LNCaP clone FGC (cell line): Measurements from ENCODE around the gene MOSPD3.
"Not testable (repeated sequence)": the region's sequence is repeated elsewhere in the genome, so short reads cannot be mapped to it uniquely, and the experiment has no call there.

ENCODE experiments used
- DNase-seq: peaks from one replicate; pipeline ENCODE4 v3.0.0-alpha.2; 2011; ENCODE audit warnings: low read depth
- H3K4me3 ChIP-seq: 2 replicates; pipeline ENCODE4 v1.5.1; 2011; ENCODE audit warnings: mild to moderate bottlenecking, low read depth, low read length, control low read depth
- TF ChIP-seq, protein P1 (sequence below): IDR thresholded peaks from 2 replicates; pipeline ENCODE4 v1.5.1; 2012; ENCODE audit warnings: mild to moderate bottlenecking; ENCODE audit not compliant: control insufficient read depth, insufficient read depth; ENCODE audit errors: extremely low read depth

MOSPD3 gene

DNA sequence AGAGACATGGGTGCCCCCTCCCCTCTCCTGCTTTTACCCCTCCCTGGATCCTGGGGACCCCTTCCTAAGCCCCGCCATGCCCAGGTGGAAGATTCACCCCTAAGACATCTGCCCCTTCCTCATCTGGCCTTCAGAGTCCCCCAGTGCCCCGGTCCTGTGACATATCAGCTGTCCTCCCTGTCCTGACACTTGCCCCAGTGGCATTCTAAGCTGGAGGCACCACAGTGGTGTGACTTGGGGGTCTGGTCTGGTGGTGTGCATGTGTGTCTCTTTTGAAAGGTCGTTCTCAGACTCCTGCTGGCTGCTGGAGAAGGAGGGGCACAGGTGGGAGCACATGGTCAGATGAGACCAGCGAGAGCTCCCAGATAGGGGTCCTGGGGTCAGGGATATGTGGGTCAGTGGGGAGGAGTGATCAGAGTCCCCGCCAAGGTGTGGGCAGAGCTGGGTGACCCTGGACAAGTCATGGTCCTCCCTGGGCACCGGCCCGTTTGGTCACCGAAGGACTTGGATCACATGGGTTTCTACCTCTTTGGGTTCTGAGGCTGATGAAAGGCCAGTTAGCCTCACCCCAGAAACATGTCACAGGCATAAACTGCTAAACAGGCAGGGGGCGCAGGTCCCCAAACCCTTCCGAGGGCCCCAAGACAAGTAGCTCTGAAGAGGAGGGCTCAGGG is 29.7 kb downstream of the MOSPD3 start:
- TF ChIP-seq, protein P1, sequence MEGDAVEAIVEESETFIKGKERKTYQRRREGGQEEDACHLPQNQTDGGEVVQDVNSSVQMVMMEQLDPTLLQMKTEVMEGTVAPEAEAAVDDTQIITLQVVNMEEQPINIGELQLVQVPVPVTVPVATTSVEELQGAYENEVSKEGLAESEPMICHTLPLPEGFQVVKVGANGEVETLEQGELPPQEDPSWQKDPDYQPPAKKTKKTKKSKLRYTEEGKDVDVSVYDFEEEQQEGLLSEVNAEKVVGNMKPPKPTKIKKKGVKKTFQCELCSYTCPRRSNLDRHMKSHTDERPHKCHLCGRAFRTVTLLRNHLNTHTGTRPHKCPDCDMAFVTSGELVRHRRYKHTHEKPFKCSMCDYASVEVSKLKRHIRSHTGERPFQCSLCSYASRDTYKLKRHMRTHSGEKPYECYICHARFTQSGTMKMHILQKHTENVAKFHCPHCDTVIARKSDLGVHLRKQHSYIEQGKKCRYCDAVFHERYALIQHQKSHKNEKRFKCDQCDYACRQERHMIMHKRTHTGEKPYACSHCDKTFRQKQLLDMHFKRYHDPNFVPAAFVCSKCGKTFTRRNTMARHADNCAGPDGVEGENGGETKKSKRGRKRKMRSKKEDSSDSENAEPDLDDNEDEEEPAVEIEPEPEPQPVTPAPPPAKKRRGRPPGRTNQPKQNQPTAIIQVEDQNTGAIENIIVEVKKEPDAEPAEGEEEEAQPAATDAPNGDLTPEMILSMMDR: no peak
- H3K4me3 ChIP-seq: no peak overlapping the region
- DNase-seq: no peak

DNA sequence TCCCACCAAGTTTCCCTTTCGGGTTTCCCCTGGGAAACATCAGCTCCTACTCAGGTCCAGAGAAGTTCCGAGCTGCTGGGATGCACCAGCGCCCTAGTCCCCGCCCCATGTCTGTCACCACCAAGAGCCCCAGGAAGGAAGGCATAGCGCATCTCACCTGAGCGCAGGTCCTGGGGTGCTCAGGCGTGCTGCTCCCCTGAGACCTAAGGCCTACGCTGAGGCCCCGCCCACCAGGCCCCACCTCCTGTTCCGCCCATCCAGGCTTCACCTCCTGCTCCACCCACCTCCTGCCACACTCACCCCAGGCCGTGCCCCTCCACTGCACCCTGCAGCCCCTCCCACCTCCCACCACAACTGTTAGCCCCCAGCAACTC is 30.2 kb downstream of the MOSPD3 start:
- H3K4me3 ChIP-seq: no peak overlapping the region
- TF ChIP-seq, protein P1: no peak
- no peak for DNase-seq

DNA sequence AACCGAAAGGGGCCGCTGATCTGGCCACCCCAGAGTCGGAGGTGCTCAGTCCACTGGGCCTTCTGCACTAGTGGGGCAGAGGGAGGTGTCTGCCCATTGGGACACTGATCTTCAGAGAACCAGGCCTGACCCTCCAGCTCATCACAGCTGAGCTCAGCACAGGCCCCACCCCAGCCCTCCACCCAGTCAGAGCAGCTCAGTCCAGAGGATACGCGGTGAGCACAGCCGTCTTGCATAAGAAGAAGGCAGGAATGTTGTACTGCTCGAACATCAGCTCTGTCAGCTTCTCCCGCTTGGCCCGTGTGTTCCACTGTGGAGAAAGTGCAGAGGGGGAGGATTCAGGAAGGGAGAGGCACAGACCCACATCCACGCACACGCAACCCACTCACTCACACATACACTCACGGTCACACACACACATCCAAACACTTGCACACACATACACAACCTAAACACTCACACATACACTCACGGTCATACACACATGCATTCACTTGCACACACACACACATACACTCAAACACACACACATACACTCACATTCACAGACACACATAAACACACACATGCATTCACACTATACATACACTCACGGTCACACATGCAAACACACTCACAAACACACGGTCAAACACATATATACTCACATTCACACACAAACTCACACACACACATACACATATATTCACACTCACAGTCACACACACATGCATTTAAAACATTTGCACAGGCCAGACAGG is 37.7 kb downstream of the MOSPD3 start:
- DNase-seq: no peak
- H3K4me3 ChIP-seq: no peak overlapping the region
- TF ChIP-seq, protein P1: no peak

DNA sequence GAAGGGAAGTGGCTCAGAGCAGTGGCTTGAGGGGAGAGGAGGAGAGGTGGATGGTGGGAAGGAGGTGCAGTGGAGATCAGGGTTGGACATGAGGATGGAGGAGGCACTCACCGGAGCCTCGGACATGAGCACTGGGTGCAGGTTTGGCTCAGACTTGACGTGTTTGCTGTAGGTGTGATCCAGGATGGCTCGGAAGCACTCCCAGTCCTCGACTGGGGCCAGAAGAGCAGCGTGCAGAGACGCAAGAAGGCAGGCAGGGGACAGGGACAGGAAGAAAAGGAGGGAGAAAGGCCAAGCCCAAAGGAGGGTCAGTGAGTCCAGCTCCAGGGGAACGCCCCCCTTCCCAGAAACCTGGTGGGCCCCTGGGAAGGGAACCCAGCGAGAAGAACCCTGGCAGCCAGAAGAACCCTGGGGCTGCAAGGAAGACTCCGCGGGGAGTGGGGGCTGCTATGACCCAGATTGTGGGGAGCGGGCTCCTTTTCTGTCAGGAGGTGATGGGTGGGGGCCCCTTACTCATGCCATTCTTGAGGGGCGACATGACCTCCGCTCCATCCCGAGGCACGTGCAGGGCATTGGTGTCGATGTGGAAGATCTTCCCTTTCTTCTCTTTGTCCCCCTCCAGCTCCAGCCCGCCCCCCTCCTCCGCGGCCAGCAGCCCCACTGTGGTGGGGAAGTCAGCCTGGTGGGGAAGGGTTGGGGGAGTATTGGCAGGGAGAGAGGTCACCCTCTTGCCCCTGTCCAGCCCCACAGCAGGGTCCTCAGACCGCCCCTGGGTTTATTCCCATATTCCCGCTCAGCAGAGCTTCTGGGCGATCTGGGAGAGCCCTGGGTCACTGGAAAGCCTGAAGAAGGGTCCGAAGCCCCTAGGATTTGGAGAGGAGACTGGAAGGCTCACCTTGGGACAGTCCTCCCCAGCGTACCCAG is 42.8 kb downstream of the MOSPD3 start:
- no peak for DNase-seq
- H3K4me3 ChIP-seq: no peak overlapping the region
- TF ChIP-seq, protein P1: no peak

DNA sequence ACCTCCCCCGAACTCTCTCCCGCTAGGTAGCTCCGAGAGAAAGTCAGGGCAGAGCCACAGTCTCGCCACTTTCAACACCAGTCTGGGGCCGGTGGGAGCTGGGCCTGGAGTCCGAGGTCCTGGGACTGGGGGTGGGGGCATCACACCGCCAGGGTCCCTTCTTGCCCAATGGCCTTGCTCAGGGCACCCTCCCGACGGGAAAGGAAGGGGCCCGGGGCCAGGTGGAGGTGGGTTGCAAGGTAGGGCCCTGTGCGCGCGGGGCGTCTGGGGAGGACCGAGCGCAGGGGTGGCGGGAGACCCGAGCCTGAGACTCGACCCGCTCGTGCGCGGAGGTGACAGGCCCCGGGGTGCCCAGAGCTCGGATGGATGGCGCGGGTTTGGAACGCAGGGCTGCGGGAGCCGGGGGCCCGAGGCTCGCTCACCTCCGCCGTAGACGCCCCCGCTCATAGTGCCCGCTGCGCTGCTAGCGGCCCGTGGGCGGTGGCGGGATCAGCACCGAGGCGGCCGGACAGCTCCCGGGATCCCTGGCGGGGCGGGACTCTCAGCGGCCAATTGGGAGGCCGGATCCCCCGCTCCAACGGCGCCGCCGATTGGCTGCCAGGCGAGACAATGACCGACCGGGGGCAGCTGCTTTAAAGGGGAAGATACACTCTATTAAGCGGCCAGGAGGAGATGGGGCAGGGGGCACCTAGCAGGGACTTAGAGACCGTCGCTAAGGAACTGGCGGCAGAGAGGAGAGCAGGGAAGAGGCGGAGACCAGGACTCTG is 43.8 kb downstream of the MOSPD3 start, which contains the start of gene ACTL6B:
Gene ACTL6B, minus strand, starts transcription at position 541 of the 767 bp plus-strand sequence. Its CDS starts 94 bp downstream, at position 447.
- no peak for DNase-seq
- TF ChIP-seq, protein P1: no peak
- H3K4me3 ChIP-seq: no peak within 1 kb of the TSS

DNA sequence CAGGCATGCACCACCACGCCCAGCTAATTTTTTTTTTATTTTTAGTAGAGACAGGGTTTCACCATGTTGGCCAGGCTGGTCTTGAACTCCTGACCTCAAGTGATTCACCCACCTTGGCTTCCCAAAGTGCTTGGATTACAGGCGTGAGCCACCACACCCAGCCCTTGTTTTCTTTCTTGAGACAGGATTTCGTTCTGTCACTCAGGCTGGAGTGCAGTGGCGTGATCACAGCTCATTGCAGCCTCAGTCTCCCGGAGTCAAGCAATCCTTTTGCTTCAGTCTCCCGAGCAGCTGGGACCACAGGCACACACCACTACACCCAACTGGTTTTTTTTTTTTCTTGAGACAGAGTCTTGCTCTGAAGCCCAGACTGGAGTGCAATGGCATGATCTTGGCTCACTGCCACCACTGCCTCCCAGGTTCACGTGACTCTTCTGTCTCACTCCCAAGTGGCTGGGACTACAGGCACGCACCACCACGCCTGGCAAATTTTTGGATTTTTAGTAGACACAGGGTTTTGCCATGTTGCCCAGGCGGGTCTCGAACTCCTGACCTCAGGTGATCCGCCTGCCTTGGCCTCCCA is 49.9 kb downstream of the MOSPD3 start:
- DNase-seq, H3K4me3 ChIP-seq: not testable (repeated sequence)
